T1000 (cell line): Measurements from ENCODE around the gene NSF.
A peak's percentile ranks its signal among the peaks of the same experiment; 100 is the strongest.
"Not testable (repeated sequence)": the region's sequence is repeated elsewhere in the genome, so short reads cannot be mapped to it uniquely, and the experiment has no call there.

Experiments used
- DNase-seq: peaks from one replicate; lab custom pipeline; 2025; ENCODE audit warnings: mixed read lengths; lab: John Stamatoyannopoulos, UW

NSF gene

GRCh38 chr17:46756861-46757260, 166.4 kb downstream of the NSF start:
- no peak for DNase-seq

DNA sequence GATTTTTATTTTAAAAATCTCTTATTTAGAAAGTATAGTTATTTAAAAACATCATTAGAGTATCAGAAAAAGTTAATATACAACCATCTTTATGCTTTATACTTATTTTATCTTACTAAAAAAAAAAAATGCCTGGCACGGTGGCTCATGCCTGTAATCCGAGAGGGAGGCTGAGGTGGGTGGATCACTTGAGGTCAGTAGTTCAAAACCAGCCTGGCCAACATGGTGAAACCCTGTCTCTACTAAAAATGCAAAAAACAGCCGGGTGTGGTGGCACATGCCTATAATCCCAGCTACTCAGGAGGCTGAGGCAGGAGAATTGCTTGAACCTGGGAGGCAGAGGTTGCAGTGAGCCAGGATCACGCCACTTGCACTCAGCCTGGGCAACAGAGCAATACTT, 167.1 kb downstream of the NSF start:
- DNase-seq: not testable (repeated sequence)

- no peak for DNase-seq
Observed at GRCh38 chr17:46758614-46759013, 168.1 kb downstream of the NSF start.

- no peak for DNase-seq
Observed at GRCh38 chr17:46759141-46759540, 168.7 kb downstream of the NSF start.

GRCh38 chr17:46763416-46763815, 172.9 kb downstream of the NSF start:
- DNase-seq: no peak

DNA sequence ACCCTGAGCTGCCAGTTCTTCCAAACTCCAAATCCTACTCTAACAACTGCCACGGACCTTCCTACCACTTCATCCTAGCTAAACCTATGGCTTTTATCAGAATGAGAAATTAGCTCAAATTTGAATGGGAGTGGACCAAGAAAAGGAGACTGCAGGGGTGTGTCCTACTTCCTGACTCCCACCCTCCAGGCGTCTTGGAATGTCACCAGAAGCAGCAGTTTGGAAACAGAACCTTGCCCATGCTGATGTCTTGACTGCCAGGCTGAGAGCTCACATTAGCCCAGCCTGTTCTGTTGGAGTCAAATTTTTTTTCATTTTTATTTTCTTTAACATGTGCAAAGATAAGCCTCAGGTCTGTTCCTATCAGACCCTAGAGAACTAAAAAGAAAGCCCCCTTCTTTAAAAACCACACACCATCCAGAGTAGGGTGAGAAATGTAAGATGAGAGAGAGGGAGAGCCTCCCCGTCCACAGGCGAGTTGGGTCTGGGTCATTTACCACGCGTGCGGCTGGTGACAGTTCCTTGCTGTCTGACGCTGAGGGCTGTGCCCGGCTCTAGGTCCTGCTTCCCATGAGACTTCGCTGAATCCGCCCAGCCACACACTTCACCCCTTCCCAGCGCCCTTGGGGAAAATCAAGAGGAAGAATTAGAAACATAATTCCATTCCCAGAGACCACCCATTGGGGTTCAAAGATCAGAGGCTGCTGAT, 173.7 kb downstream of the NSF start:
- DNase-seq: no peak

GRCh38 chr17:46764709-46765401, 174.4 kb downstream of the NSF start:
- peak; percentile 88 for DNase-seq

DNA sequence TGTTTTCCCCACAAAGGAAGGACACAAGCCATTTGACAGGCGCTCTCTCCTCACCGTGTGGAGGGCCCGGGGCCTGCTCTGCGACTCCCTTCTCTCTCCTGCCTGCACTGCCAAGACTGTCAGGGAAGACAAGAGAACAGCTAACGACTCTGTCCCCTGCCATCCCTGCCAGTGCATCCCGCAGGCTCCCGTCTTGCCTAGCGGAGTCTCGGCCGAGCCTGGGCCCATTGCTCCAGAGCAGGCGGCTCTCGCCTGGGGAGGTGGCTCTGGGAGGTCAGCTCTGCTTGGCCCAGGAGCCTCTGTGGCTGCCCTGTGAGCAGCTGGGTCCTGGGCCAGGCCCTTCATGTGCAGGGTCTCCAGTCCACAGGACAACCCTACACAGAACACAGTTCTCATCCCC, 175.0 kb downstream of the NSF start:
- no peak for DNase-seq

- no peak for DNase-seq
Observed at GRCh38 chr17:46766493-46767491, 176.3 kb downstream of the NSF start.

GRCh38 chr17:46768540-46768870, 178.0 kb downstream of the NSF start:
- DNase-seq: no peak

DNA sequence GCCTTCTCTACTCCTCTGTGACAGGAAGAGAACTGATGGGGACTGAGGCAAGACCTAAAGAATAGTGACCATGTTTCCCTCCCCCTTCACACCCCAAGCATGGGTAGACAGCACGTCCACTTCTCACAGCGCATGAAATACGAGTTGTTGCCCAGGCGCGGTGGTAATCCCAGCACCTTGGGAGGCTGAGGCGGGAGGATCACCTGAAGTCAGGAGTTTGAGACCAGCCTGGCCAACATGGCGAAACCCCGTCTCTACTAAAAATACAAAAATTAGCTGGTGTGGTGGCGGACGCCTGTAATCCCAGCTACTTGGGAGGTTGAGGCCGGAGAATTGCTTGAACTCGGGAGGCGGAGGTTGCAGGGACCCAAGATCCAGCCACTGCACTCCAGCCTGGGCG, 178.4 kb downstream of the NSF start:
- DNase-seq: not testable (repeated sequence)

DNA sequence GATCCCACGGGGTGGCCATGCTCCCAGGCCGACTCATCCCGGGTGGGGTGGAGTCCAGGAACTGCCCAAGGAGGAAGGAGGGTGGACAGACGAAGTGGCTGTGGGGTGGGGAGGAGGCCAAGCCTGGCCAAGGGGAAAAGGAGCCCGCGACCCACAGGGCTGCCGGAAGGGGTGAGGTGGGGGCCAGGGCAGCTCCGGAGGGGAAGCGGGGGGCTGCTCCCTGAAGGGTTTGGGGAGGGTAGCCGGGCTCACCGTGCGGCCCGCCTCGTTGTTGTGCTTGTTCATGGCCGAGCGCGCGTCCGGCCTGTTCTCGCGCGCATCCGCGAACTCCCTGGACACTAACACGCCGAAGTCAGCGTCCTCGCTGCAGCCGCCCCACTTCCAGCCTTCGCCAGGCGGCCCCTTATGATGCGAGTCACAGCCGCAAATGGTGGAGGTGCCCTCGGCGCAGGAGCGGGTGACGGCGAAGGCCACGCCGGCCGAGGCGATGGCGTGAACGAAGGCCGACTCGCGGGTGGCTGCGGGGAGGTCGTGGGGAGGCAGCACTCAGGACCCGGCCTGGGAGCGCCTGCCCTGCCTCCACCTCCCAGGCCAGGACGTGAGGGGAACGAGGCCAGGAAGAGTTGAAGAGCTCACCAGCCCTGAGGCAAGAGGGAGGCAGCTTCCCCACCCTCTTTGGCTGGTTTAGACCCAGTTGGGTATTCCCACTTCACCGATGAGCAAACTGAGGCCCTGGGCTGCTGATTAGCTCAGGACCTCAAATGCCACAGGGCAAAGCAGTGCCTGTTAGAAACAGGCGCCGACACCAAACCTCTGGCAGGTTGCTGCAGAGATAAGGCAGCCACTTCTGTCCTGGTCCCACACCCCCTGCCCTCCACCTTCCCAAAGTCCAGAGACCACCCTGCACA, 179.3 kb downstream of the NSF start:
- no peak for DNase-seq

- DNase-seq: no peak
Observed at GRCh38 chr17:46770439-46770817, 180.0 kb downstream of the NSF start.

GRCh38 chr17:46770818-46771560, 180.5 kb downstream of the NSF start:
- peak; percentile 45 for DNase-seq

GRCh38 chr17:46771561-46772474, 181.3 kb downstream of the NSF start:
- DNase-seq: no peak

DNA sequence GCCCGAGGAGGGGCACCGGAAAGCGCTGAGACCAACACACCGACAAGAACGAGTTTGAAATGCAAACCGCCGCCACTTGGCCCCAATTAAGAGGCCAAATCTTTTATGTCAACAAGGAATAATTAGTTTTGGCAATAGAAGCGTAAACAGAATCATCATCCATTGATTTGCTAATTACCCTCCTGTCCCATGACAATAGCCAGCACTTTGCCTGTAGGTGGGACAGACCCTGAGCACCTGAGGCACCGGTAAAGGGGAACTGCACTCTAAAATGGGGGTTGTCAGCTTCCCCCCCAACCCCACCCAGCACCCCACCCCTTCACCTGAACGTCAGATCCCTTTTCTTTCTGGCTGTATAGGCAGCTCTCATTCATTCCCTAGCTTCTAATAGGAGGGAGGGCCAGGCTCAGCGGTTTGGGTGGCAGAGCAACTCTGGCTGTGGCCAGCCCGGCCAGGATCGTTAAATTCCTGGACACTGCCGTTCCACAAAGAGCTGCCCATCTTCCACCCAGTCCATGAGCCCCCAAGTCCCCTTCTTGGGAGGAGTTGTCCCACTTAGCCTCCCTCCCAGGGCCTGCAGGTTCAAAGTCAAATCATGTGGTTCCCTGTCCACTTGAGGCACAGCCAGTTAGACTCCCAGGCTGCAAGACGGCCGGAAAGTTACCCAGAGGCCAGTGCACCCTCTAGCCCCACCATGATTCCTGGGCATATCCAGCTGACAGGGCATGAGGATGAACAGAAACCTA, 182.2 kb downstream of the NSF start:
- DNase-seq: no peak

DNA sequence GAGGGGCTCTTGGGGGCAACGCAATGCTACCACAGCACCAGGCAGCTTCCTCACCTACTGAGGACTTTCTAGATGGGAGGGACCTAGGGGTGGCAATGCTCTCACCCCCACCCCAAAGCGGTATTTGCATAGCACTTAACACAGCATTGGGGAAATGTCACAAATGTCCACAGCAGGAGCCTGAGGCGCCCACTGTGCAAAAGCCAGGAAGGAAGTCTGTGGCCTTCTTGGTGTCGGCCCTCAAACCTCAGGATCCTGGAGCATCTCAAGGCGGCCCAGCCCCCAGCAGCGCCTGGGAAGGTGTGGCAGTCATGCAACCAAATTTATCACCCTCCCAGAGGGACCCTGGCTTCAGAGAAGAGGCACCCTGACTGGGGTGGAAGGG, 182.7 kb downstream of the NSF start:
- no peak for DNase-seq

- DNase-seq: no peak
Observed at GRCh38 chr17:46773676-46774075, 183.2 kb downstream of the NSF start.

- DNase-seq: no peak
Observed at GRCh38 chr17:46774108-46774737, 183.8 kb downstream of the NSF start.
